SK-N-MC (cell line): ENCODE measurements around the gene WDR83.

Source experiments
- EZH2 ChIP-seq: fragments of 200-600 bp; sonication (generic); IDR thresholded peaks from one replicate; pipeline ENCODE4 v1.6.1; 2017; ENCODE audit warnings: antibody characterized with exemption
- POLR2AphosphoS5 ChIP-seq: IDR thresholded peaks from 2 replicates; pipeline ENCODE4 v1.6.1; 2012; ENCODE audit warnings: mild to moderate bottlenecking, low read depth, low read length, borderline replicate concordance

DNA sequence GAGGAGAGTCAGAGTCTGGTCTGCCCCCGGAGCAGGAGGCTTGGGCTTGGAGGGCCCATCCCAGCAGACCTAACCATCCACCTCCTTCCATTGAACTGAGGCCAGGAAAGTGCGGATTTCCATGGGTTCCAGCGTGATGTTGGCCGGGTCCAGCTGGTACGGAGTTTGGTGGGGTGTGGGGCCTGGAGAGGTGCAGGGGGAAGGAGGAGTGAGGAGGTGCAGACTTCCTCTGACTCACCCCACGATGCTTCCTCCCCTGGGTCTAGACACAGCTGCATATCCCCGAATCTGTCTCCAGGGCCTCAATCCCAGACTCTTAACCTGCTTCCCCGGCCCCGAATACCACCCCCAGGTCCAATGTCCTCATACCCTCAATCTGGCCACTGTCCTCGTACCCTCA is 20.1 kb upstream of the WDR83 start:
- no peak for TF ChIP-seq EZH2
- no peak for TF ChIP-seq POLR2AphosphoS5
